ENCODE measurements around the gene MAGI1. TPM values are rescaled to one million over a fixed set of nuclear protein-coding genes. Genes with fewer than 3 reads are reported as not detected.

Gene MAGI1
- total RNA-seq, 2 experiments from 2014 or later = 0.18 to 0.25 TPM

GRCh38 chr3:65811892-65812291, 226.8 kb downstream of the MAGI1 start:
- H3K4me1 Mint-ChIP-seq = no peaks in the 10 kb centered on the region
- H3K4me3 Mint-ChIP-seq = no peak overlapping the region
- H3K27me3 Mint-ChIP-seq = no peaks in the 10 kb centered on the region
- CTCF ChIA-PET = no interaction called here
- H3K9me3 Mint-ChIP-seq = peaks cover 6% of the 10 kb centered on the region
- no peak overlapping the region for H3K27ac Mint-ChIP-seq
- POLR2A ChIA-PET = no interaction called here
- no peak for DNase-seq
- no peaks in the 10 kb centered on the region for H3K36me3 Mint-ChIP-seq (ENCODE audit: low read depth)

GRCh38 chr3:65811086-65811761, 227.5 kb downstream of the MAGI1 start:
- Mint-ChIP-seq H3K36me3 (ENCODE audit: low read depth) (no peaks in the 10 kb centered on the region), H3K4me1 (no peaks in the 10 kb centered on the region), H3K27me3 (no peaks in the 10 kb centered on the region), H3K4me3 (no peak overlapping the region), H3K27ac (no peak overlapping the region), H3K9me3 (peaks cover 6% of the 10 kb centered on the region)
- DNase-seq = no peak
- ChIA-PET CTCF (no interaction called here), POLR2A (no interaction called here)

DNA sequence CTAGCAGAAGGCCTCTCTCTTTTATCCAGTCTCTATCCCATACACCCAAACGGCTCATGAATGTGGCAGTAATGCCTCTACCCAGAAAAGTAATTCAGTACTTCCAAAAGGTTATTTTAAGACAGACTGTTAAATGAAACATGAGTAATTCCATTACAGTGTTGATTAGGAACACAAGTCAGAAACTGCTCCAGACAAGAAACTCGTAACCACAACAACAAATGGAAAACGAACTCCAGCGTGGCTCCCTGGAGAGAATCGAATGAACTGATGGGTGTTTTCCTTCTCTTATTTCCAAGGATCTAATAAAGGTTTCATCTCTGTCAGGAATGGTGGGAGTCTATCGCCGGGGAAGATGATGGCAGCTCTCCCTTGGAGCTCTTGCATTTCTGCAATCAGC, 228.4 kb downstream of the MAGI1 start:
- no peaks in the 10 kb centered on the region for H3K36me3 Mint-ChIP-seq (ENCODE audit: low read depth)
- H3K27me3 Mint-ChIP-seq = no peaks in the 10 kb centered on the region
- no peaks in the 10 kb centered on the region for H3K4me1 Mint-ChIP-seq
- H3K27ac Mint-ChIP-seq = no peak overlapping the region
- CTCF ChIA-PET = no interaction called here
- H3K4me3 Mint-ChIP-seq = no peak overlapping the region
- no peak for DNase-seq
- POLR2A ChIA-PET = no interaction called here
- H3K9me3 Mint-ChIP-seq = peaks cover 6% of the 10 kb centered on the region

GRCh38 chr3:65809641-65810150, 229.0 kb downstream of the MAGI1 start:
- Mint-ChIP-seq H3K27me3 (no peaks in the 10 kb centered on the region), H3K4me1 (no peaks in the 10 kb centered on the region), H3K27ac (no peak overlapping the region), H3K36me3 (ENCODE audit: low read depth) (no peaks in the 10 kb centered on the region), H3K4me3 (no peak overlapping the region), H3K9me3 (peaks cover 6% of the 10 kb centered on the region)
- DNase-seq = no peak
- POLR2A ChIA-PET = no interaction called here
- CTCF ChIA-PET = no interaction called here

GRCh38 chr3:65808824-65809223, 229.9 kb downstream of the MAGI1 start:
- Mint-ChIP-seq H3K36me3 (ENCODE audit: low read depth) (no peaks in the 10 kb centered on the region), H3K4me3 (no peak overlapping the region)

DNA sequence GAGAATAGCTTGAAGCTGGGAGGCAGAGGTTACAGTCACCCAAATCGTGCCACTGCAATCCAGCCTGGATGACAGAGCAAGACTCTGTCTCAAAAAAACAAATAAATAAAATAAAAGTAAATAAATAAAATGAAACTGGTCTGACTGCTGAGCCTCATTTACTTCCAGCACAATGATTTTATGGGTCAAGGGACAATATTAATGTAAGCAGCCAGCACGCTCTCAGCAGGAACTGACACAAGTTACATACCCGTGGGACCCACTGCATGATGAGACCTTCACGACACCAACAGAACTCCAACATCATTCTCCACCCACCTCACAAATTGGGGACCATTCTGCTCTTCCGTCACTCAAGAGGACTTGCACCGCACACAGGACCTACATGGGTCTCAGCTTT, 230.3 kb downstream of the MAGI1 start:
- POLR2A ChIA-PET = no interaction called here
- no peaks in the 10 kb centered on the region for H3K4me1 Mint-ChIP-seq
- CTCF ChIA-PET = no interaction called here

More at GRCh38 chr3:65808824-65809223, 229.9 kb downstream of the MAGI1 start:
- ChIA-PET CTCF (no interaction called here), POLR2A (no interaction called here)
- H3K27ac Mint-ChIP-seq = no peak overlapping the region
- H3K27me3 Mint-ChIP-seq = no peaks in the 10 kb centered on the region
- peaks cover 6% of the 10 kb centered on the region for H3K9me3 Mint-ChIP-seq
- no peaks in the 10 kb centered on the region for H3K4me1 Mint-ChIP-seq
- DNase-seq = no peak

GRCh38 chr3:65807225-65807624, 231.5 kb downstream of the MAGI1 start:
- POLR2A ChIA-PET = no interaction called here
- Mint-ChIP-seq H3K27me3 (no peaks in the 10 kb centered on the region), H3K36me3 (ENCODE audit: low read depth) (no peaks in the 10 kb centered on the region)

More for the DNA sequence above, 230.3 kb downstream of the MAGI1 start:
- Mint-ChIP-seq H3K27me3 (no peaks in the 10 kb centered on the region), H3K4me3 (no peak overlapping the region), H3K9me3 (peaks cover 6% of the 10 kb centered on the region), H3K36me3 (ENCODE audit: low read depth) (no peaks in the 10 kb centered on the region), H3K27ac (no peak overlapping the region)
- no peak for DNase-seq

DNA sequence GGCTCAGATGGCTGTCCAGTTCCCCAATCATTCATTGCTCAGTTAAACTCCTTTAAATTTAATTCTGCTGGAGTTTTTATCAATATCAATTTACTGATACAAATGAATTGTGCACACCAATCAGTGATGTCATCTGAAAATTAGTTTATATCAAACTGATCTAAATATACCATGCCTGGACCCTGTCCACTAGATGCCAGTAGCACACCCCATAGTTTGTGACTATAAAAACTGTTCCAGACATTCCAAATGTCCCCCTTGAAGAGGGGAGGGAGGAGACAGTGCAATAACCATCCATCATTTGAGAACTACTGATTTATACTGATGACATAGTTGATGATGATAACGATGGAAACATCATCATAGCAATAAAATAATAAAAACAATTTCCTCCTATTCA, 232.1 kb downstream of the MAGI1 start:
- no peak overlapping the region for H3K27ac Mint-ChIP-seq
- no peak for DNase-seq
- no peaks in the 10 kb centered on the region for H3K27me3 Mint-ChIP-seq
- no peaks in the 10 kb centered on the region for H3K4me1 Mint-ChIP-seq
- CTCF ChIA-PET = no interaction called here
- peaks cover 6% of the 10 kb centered on the region for H3K9me3 Mint-ChIP-seq
- POLR2A ChIA-PET = no interaction called here
- no peak overlapping the region for H3K4me3 Mint-ChIP-seq
- H3K36me3 Mint-ChIP-seq (ENCODE audit: low read depth) = no peaks in the 10 kb centered on the region

More at GRCh38 chr3:65807225-65807624, 231.5 kb downstream of the MAGI1 start:
- DNase-seq = no peak
- Mint-ChIP-seq H3K4me3 (no peak overlapping the region), H3K4me1 (no peaks in the 10 kb centered on the region), H3K9me3 (peaks cover 6% of the 10 kb centered on the region), H3K27ac (no peak overlapping the region)
- CTCF ChIA-PET = no interaction called here

- Mint-ChIP-seq H3K4me3 (no peak overlapping the region), H3K27me3 (no peaks in the 10 kb centered on the region), H3K4me1 (no peaks in the 10 kb centered on the region), H3K27ac (no peak overlapping the region), H3K9me3 (no peaks in the 10 kb centered on the region), H3K36me3 (ENCODE audit: low read depth) (no peaks in the 10 kb centered on the region)
- no peak for DNase-seq
- ChIA-PET CTCF (no interaction called here), POLR2A (no interaction called here)
Measured at GRCh38 chr3:65796676-65797075, 242.0 kb downstream of the MAGI1 start.

DNA sequence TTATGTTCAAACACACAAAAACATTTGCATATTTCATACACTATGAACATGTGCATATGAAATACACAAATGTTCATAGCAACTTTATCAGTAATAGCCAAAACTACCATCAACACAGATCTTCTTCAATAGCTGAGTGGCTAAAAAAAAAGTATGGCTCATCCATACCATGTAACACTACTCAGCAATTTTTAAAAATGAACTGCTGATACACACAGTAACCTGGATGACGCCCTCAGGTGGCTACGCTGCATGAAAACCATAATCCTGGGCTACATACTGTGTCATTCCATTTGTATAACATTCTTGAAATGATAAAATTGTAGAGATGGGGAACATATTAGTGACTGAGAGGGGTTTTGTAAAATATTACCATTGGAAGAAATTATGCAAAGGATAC, 243.6 kb downstream of the MAGI1 start:
- Mint-ChIP-seq H3K4me3 (no peak overlapping the region), H3K9me3 (no peaks in the 10 kb centered on the region), H3K4me1 (no peaks in the 10 kb centered on the region), H3K36me3 (ENCODE audit: low read depth) (no peaks in the 10 kb centered on the region), H3K27me3 (no peaks in the 10 kb centered on the region), H3K27ac (no peak overlapping the region)
- POLR2A ChIA-PET = no interaction called here
- CTCF ChIA-PET = no interaction called here
- no peak for DNase-seq

DNA sequence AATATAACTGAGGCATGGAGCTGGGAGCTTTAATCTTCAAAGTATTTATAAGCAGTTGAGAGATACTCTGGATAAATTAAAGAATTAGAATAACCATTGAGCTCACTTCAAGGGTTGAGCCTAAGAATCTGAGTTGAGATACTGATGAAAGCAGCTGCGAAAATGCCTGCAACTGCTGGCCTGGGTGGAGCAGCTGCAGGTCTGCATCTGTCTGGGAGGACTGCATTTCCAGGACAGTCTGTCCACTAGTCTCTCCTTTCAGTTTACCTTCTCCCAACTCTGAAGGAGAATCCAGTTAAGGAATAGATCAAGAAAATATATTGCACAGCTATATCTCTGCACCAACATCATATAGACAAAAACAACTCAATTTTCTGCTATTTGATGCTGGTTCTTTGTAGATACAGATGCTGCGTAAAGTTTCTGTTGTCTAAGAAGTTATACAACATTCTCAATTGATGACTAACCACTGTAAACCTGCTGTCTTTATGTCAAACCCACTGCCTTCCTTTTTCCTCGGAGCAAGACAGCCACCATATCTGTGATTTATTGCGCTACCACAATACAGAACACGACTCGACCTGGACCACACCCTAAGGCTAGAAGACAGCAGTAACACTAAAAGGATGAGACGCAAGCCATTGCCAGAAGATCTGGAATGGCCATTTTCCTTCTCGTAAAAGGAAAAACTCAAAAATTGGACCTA, 245.1 kb downstream of the MAGI1 start:
- H3K36me3 Mint-ChIP-seq (ENCODE audit: low read depth) = no peaks in the 10 kb centered on the region
- no peaks in the 10 kb centered on the region for H3K9me3 Mint-ChIP-seq
- ChIA-PET CTCF (no interaction called here), POLR2A (no interaction called here)
- H3K27ac Mint-ChIP-seq = no peak overlapping the region
- no peaks in the 10 kb centered on the region for H3K27me3 Mint-ChIP-seq
- no peak overlapping the region for H3K4me3 Mint-ChIP-seq
- DNase-seq = no peak
- H3K4me1 Mint-ChIP-seq = no peaks in the 10 kb centered on the region

DNA sequence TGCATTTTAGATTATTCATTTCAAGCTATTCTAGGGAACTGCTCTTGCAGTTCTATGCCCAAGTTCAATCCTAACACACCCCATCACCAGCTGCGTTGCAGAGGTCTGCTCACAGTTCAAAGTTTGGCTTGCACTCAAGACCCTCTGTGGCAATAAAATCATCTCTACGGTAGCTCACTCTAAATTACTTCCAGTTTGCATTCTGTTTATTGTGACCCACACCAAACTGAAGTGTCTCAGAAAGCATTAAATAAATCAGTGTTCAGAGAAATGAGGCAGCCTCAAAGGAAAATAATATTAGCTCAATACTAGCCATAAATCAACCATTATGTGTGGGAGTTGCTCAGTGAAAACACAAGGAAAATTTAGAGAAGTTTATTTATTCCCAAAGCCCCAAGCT, 250.3 kb downstream of the MAGI1 start:
- no peaks in the 10 kb centered on the region for H3K9me3 Mint-ChIP-seq
- no peaks in the 10 kb centered on the region for H3K4me1 Mint-ChIP-seq
- POLR2A ChIA-PET = no interaction called here
- no peaks in the 10 kb centered on the region for H3K36me3 Mint-ChIP-seq (ENCODE audit: low read depth)
- no peak for DNase-seq
- no peaks in the 10 kb centered on the region for H3K27me3 Mint-ChIP-seq
- CTCF ChIA-PET = no interaction called here
- H3K27ac Mint-ChIP-seq = no peak overlapping the region
- H3K4me3 Mint-ChIP-seq = no peak overlapping the region

DNA sequence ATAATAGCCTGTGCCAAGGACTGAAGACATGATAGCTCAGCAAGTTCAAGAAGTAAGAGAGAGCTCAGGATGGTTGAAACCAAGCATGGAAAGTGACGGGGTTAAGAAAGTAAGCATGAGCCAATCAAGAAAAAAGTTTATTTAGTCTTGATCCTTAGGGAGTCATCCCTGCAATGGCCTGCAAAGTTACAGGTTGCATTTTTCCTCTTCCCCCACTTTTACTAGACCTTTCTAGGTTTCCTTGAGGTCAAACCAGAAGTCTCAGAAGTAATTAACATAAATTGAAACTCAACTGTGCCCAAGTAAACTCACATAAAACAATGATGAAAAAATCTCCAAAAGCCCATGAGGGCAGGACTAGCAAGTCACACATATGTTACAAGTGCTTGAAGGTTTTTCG, 250.9 kb downstream of the MAGI1 start:
- no peaks in the 10 kb centered on the region for H3K27me3 Mint-ChIP-seq
- no peaks in the 10 kb centered on the region for H3K4me1 Mint-ChIP-seq
- ChIA-PET POLR2A (no interaction called here), CTCF (no interaction called here)
- H3K36me3 Mint-ChIP-seq (ENCODE audit: low read depth) = no peaks in the 10 kb centered on the region
- H3K4me3 Mint-ChIP-seq = no peak overlapping the region
- H3K27ac Mint-ChIP-seq = no peak overlapping the region
- no peak for DNase-seq
- no peaks in the 10 kb centered on the region for H3K9me3 Mint-ChIP-seq

GRCh38 chr3:65787340-65787739, 251.4 kb downstream of the MAGI1 start:
- H3K4me3 Mint-ChIP-seq = no peak overlapping the region
- CTCF ChIA-PET = no interaction called here
- no peaks in the 10 kb centered on the region for H3K9me3 Mint-ChIP-seq

More at GRCh38 chr3:65787340-65787739, 251.4 kb downstream of the MAGI1 start:
- H3K4me1 Mint-ChIP-seq = no peaks in the 10 kb centered on the region
- H3K27ac Mint-ChIP-seq = no peak overlapping the region
- no peaks in the 10 kb centered on the region for H3K36me3 Mint-ChIP-seq (ENCODE audit: low read depth)
- H3K27me3 Mint-ChIP-seq = no peaks in the 10 kb centered on the region
- POLR2A ChIA-PET = no interaction called here
- no peak for DNase-seq

Measured in activated CD4-positive, alpha-beta memory T cell treated with anti-CD3 and anti-CD28 coated beads, Interleukin-2, amount 10 ng/mL, durations not matched to agents 7 days and 5 days (primary cell).